ENCODE results near the gene ASCL2.

GRCh38 chr11:2235588-2236326 is 34.6 kb downstream of the ASCL2 start:
- no peak for TF ChIP-seq CTCF (IDR thresholded peaks at IDR 0.05)
- no peak for TF ChIP-seq POLR2A (IDR thresholded peaks at IDR 0.05)
- no peak for TF ChIP-seq POLR2AphosphoS5 (IDR thresholded peaks at IDR 0.05)
